ENCODE measurements around the gene ERAL1.

Gene ERAL1

GRCh38 chr17:28879886-28880571 lies 25.2 kb downstream of the ERAL1 start:
- H3K23ac ChIP-seq (ENCODE audit: low read length): no peak overlapping the region
- no peak overlapping the region for H3K4ac ChIP-seq (ENCODE audit: low read depth, low read length)
- H4K91ac ChIP-seq (ENCODE audit: low read depth, low read length): no peak overlapping the region
- no peaks in the 10 kb centered on the region for H3K4me1 ChIP-seq (ENCODE audit: control insufficient read depth in 1 of 2, insufficient read depth in 2 of 2, low read length in 2 of 2)
- H4K12ac ChIP-seq (ENCODE audit: low read depth, low read length): no peak overlapping the region
- H3K27ac ChIP-seq (ENCODE audit: low read depth, low read length): no peak overlapping the region
- H4K8ac ChIP-seq (ENCODE audit: low read depth, low read length): no peak overlapping the region
- H3K9ac ChIP-seq (ENCODE audit: low read length): no peak overlapping the region
- WGBS (ENCODE audit: extremely low coverage, insufficient coverage, insufficient read length): no CpG with 5 or more reads among the region's 9 CpGs
- no peak overlapping the region for H2BK5ac ChIP-seq (ENCODE audit: low read depth, low read length, poor library complexity)
- H3K79me1 ChIP-seq (ENCODE audit: low read length): no peaks in the 10 kb centered on the region
- H2AK5ac ChIP-seq (ENCODE audit: low read length): no peak overlapping the region
- H3K36me3 ChIP-seq (ENCODE audit: control insufficient read depth in 1 of 2, insufficient read depth in 2 of 2, low read length in 2 of 2): peaks cover 43 to 50% of the 10 kb centered on the region in 2 experiments
- no peak overlapping the region for H3K4me2 ChIP-seq (ENCODE audit: low read length)
- H3K79me2 ChIP-seq (ENCODE audit: control insufficient read depth, insufficient read depth, low read length, poor library complexity): no peaks in the 10 kb centered on the region
- no peak overlapping the region for H3K4me3 ChIP-seq (ENCODE audit: low read depth, low read length)
- no peak overlapping the region for H2BK120ac ChIP-seq (ENCODE audit: insufficient read depth, low read length, poor library complexity)
- H2AFZ ChIP-seq (ENCODE audit: insufficient read depth, low read length, poor library complexity): no peak overlapping the region
- no peaks in the 10 kb centered on the region for H3K27me3 ChIP-seq (ENCODE audit: insufficient read depth, low read length)
- peaks cover 3% of the 10 kb centered on the region for H3K9me3 ChIP-seq (ENCODE audit: insufficient read depth, low read depth, low read length)
- no peak for DNase-seq
- no peak overlapping the region for H3K14ac ChIP-seq (ENCODE audit: low read length)
- no peak overlapping the region for H2BK12ac ChIP-seq (ENCODE audit: low read length)
- no peak overlapping the region for H3K18ac ChIP-seq (ENCODE audit: low read length)

- H2BK120ac ChIP-seq (ENCODE audit: insufficient read depth, low read length, poor library complexity): no peak overlapping the region
- H3K4ac ChIP-seq (ENCODE audit: low read depth, low read length): no peak overlapping the region
- H3K18ac ChIP-seq (ENCODE audit: low read length): no peak overlapping the region
- no peak for DNase-seq
- no peaks in the 10 kb centered on the region for H3K4me1 ChIP-seq (ENCODE audit: control insufficient read depth in 1 of 2, insufficient read depth in 2 of 2, low read length in 2 of 2)
- H3K27ac ChIP-seq (ENCODE audit: low read depth, low read length): no peak overlapping the region
- H3K14ac ChIP-seq (ENCODE audit: low read length): no peak overlapping the region
- H3K27me3 ChIP-seq (ENCODE audit: insufficient read depth, low read length): no peaks in the 10 kb centered on the region
- H3K4me3 ChIP-seq (ENCODE audit: low read depth, low read length): no peak overlapping the region
- no peaks in the 10 kb centered on the region for H3K79me2 ChIP-seq (ENCODE audit: control insufficient read depth, insufficient read depth, low read length, poor library complexity)
- H4K91ac ChIP-seq (ENCODE audit: low read depth, low read length): no peak overlapping the region
- H3K9ac ChIP-seq (ENCODE audit: low read length): no peak overlapping the region
- peaks cover 45 to 54% of the 10 kb centered on the region in 2 experiments for H3K36me3 ChIP-seq (ENCODE audit: control insufficient read depth in 1 of 2, insufficient read depth in 2 of 2, low read length in 2 of 2)
- peaks cover 5% of the 10 kb centered on the region for H3K9me3 ChIP-seq (ENCODE audit: insufficient read depth, low read depth, low read length)
- H3K4me2 ChIP-seq (ENCODE audit: low read length): no peak overlapping the region
- no CpG with 5 or more reads among the region's 10 CpGs for WGBS (ENCODE audit: extremely low coverage, insufficient coverage, insufficient read length)
- no peak overlapping the region for H4K8ac ChIP-seq (ENCODE audit: low read depth, low read length)
- H2BK5ac ChIP-seq (ENCODE audit: low read depth, low read length, poor library complexity): no peak overlapping the region
- H3K23ac ChIP-seq (ENCODE audit: low read length): no peak overlapping the region
- no peak overlapping the region for H2AFZ ChIP-seq (ENCODE audit: insufficient read depth, low read length, poor library complexity)
- H4K12ac ChIP-seq (ENCODE audit: low read depth, low read length): no peak overlapping the region
- no peaks in the 10 kb centered on the region for H3K79me1 ChIP-seq (ENCODE audit: low read length)
- no peak overlapping the region for H2AK5ac ChIP-seq (ENCODE audit: low read length)
- H2BK12ac ChIP-seq (ENCODE audit: low read length): no peak overlapping the region
Observed at GRCh38 chr17:28880572-28880945, 25.7 kb downstream of the ERAL1 start.

GRCh38 chr17:28881533-28882056 lies 26.8 kb downstream of the ERAL1 start:
- Histone ChIP-seq H2BK120ac (ENCODE audit: insufficient read depth, low read length, poor library complexity) (no peak overlapping the region), H3K36me3 (ENCODE audit: control insufficient read depth in 1 of 2, insufficient read depth in 2 of 2, low read length in 2 of 2) (peaks cover 47 to 56% of the 10 kb centered on the region in 2 experiments), H4K91ac (ENCODE audit: low read depth, low read length) (no peak overlapping the region)

GRCh38 chr17:28882154-28882895 lies 27.5 kb downstream of the ERAL1 start:
- H3K9ac ChIP-seq (ENCODE audit: low read length): no peak overlapping the region
- no peaks in the 10 kb centered on the region for H3K79me1 ChIP-seq (ENCODE audit: low read length)
- no CpG with 5 or more reads among the region's 18 CpGs for WGBS (ENCODE audit: extremely low coverage, insufficient coverage, insufficient read length)
- no peaks in the 10 kb centered on the region for H3K4me1 ChIP-seq (ENCODE audit: control insufficient read depth in 1 of 2, insufficient read depth in 2 of 2, low read length in 2 of 2)
- DNase-seq: no peak
- no peak overlapping the region for H3K23ac ChIP-seq (ENCODE audit: low read length)
- no peaks in the 10 kb centered on the region for H3K27me3 ChIP-seq (ENCODE audit: insufficient read depth, low read length)
- H4K12ac ChIP-seq (ENCODE audit: low read depth, low read length): no peak overlapping the region
- no peak overlapping the region for H4K91ac ChIP-seq (ENCODE audit: low read depth, low read length)
- no peaks in the 10 kb centered on the region for H3K79me2 ChIP-seq (ENCODE audit: control insufficient read depth, insufficient read depth, low read length, poor library complexity)
- peaks cover 5% of the 10 kb centered on the region for H3K9me3 ChIP-seq (ENCODE audit: insufficient read depth, low read depth, low read length)
- H2BK5ac ChIP-seq (ENCODE audit: low read depth, low read length, poor library complexity): no peak overlapping the region
- H2BK120ac ChIP-seq (ENCODE audit: insufficient read depth, low read length, poor library complexity): no peak overlapping the region
- no peak overlapping the region for H3K4me2 ChIP-seq (ENCODE audit: low read length)
- H2AFZ ChIP-seq (ENCODE audit: insufficient read depth, low read length, poor library complexity): no peak overlapping the region
- H3K27ac ChIP-seq (ENCODE audit: low read depth, low read length): no peak overlapping the region
- peaks cover 47 to 56% of the 10 kb centered on the region in 2 experiments for H3K36me3 ChIP-seq (ENCODE audit: control insufficient read depth in 1 of 2, insufficient read depth in 2 of 2, low read length in 2 of 2)
- H4K8ac ChIP-seq (ENCODE audit: low read depth, low read length): no peak overlapping the region
- no peak overlapping the region for H3K14ac ChIP-seq (ENCODE audit: low read length)
- H3K18ac ChIP-seq (ENCODE audit: low read length): no peak overlapping the region
- no peak overlapping the region for H3K4ac ChIP-seq (ENCODE audit: low read depth, low read length)
- no peak overlapping the region for H2AK5ac ChIP-seq (ENCODE audit: low read length)
- H2BK12ac ChIP-seq (ENCODE audit: low read length): no peak overlapping the region
- no peak overlapping the region for H3K4me3 ChIP-seq (ENCODE audit: low read depth, low read length)

More at GRCh38 chr17:28881533-28882056, 26.8 kb downstream of the ERAL1 start:
- Histone ChIP-seq H3K14ac (ENCODE audit: low read length) (no peak overlapping the region), H3K9me3 (ENCODE audit: insufficient read depth, low read depth, low read length) (peaks cover 5% of the 10 kb centered on the region), H3K4ac (ENCODE audit: low read depth, low read length) (no peak overlapping the region), H3K9ac (ENCODE audit: low read length) (no peak overlapping the region), H2BK5ac (ENCODE audit: low read depth, low read length, poor library complexity) (no peak overlapping the region), H3K18ac (ENCODE audit: low read length) (no peak overlapping the region), H3K79me2 (ENCODE audit: control insufficient read depth, insufficient read depth, low read length, poor library complexity) (no peaks in the 10 kb centered on the region), H3K27me3 (ENCODE audit: insufficient read depth, low read length) (no peaks in the 10 kb centered on the region), H4K8ac (ENCODE audit: low read depth, low read length) (no peak overlapping the region), H4K12ac (ENCODE audit: low read depth, low read length) (no peak overlapping the region), H3K79me1 (ENCODE audit: low read length) (no peaks in the 10 kb centered on the region), H3K4me1 (ENCODE audit: control insufficient read depth in 1 of 2, insufficient read depth in 2 of 2, low read length in 2 of 2) (no peaks in the 10 kb centered on the region), H3K4me3 (ENCODE audit: low read depth, low read length) (no peak overlapping the region), H3K4me2 (ENCODE audit: low read length) (no peak overlapping the region), H2BK12ac (ENCODE audit: low read length) (no peak overlapping the region), H2AFZ (ENCODE audit: insufficient read depth, low read length, poor library complexity) (no peak overlapping the region), H3K27ac (ENCODE audit: low read depth, low read length) (no peak overlapping the region), H3K23ac (ENCODE audit: low read length) (no peak overlapping the region), H2AK5ac (ENCODE audit: low read length) (no peak overlapping the region)
- WGBS (ENCODE audit: extremely low coverage, insufficient coverage, insufficient read length): no CpG with 5 or more reads among the region's 17 CpGs
- no peak for DNase-seq

All from trophoblast cell (in vitro differentiated cells and primary cell).